ENCODE measurements around the gene CPEB2. TPM values are rescaled to one million over a fixed set of nuclear protein-coding genes. Genes with fewer than 3 reads are reported as not detected.

CPEB2 gene
- total and polyA plus RNA-seq, 2 of the 8 experiments (the other 6 are each of a cell fraction or from before 2014, with no cell fraction given), result 0.39 to 1.9 TPM

GRCh38 chr4:14994242-14994641 lies 8.0 kb upstream of the CPEB2 start:
- Histone ChIP-seq H2BK120ac (replicated peaks; ENCODE audit: low read depth, low read length) (no peak overlapping the region), H3K23ac (ENCODE audit: insufficient read length) (no peak overlapping the region), H3K4ac (replicated peaks; ENCODE audit: insufficient read length, low read depth, low read length) (no peak overlapping the region), H3K27ac (ENCODE audit: low read depth, low read length) (no peak overlapping the region), H2BK15ac (ENCODE audit: low read length) (0 out of 2 replicates have a peak overlapping the region, but pooled peaks have one; percentile 22), H2BK5ac (ENCODE audit: low read depth, low read length) (no peak overlapping the region), H2BK12ac (ENCODE audit: low read depth, low read length) (no peak overlapping the region), H3K27me3 (replicated peaks in 1 of 4; ENCODE audit: control insufficient read depth in 3 of 4, extremely low read depth in 1 of 4, insufficient read depth in 3 of 4, low read length in 3 of 4) (peaks cover 0 to 1% (median 0%) of the 10 kb centered on the region in 4 experiments; a peak in 1 of 7 replicates), H3K9me3 (ENCODE audit: insufficient read depth in 2 of 2, low read depth in 1 of 2, low read length in 1 of 2) (no peaks in the 10 kb centered on the region), H3K23me2 (ENCODE audit: low read depth, low read length) (no peaks in the 10 kb centered on the region), H3K56ac (replicated peaks; ENCODE audit: insufficient read length, low read depth, low read length) (no peak overlapping the region), H3K4me3 (ENCODE audit: extremely low read depth in 1 of 4, insufficient read depth in 2 of 4, low read depth in 3 of 4, low read length in 4 of 4) (no peak overlapping the region), H2BK20ac (ENCODE audit: low read length) (no peak overlapping the region), H3K79me2 (ENCODE audit: control insufficient read depth in 1 of 2, insufficient read depth in 2 of 2, low read length in 2 of 2) (no peaks in the 10 kb centered on the region), H3K9ac (replicated peaks in 1 of 4; ENCODE audit: extremely low read depth in 1 of 4, low read depth in 3 of 4, low read length in 3 of 4) (no peak overlapping the region), H2AFZ (ENCODE audit: low read length) (no peak overlapping the region), H3K18ac (ENCODE audit: extremely low read depth, low read length) (no peak overlapping the region), H4K8ac (ENCODE audit: extremely low read depth, insufficient read depth, low read length) (no peak overlapping the region), H4K5ac (ENCODE audit: insufficient read length, low read depth, low read length) (no peak overlapping the region), H3K4me2 (ENCODE audit: insufficient read depth in 1 of 2, low read depth in 2 of 2, low read length in 2 of 2) (no peak overlapping the region), H3K14ac (ENCODE audit: insufficient read length) (no peak overlapping the region), H3K36me3 (ENCODE audit: control insufficient read depth in 2 of 4, insufficient read depth in 4 of 4, low read length in 3 of 4) (no peaks in the 10 kb centered on the region), H2AK5ac (ENCODE audit: low read depth, low read length) (no peak overlapping the region), H4K91ac (replicated peaks; ENCODE audit: insufficient read length, low read length) (no peak overlapping the region), H3K4me1 (replicated peaks in 1 of 4; ENCODE audit: control insufficient read depth in 3 of 4, insufficient read depth in 4 of 4, low read length in 3 of 4) (no peaks in the 10 kb centered on the region), H4K20me1 (replicated peaks in 1 of 2; ENCODE audit: control insufficient read depth in 1 of 2, insufficient read depth in 2 of 2, low read length in 2 of 2) (no peaks in the 10 kb centered on the region), H3K79me1 (ENCODE audit: low read depth, low read length) (no peaks in the 10 kb centered on the region)
- DNase-seq (ENCODE audit: low read depth in 1 of 2, low spot score in 2 of 2) (no peak), FAIRE-seq (no peak)
- POLR2A ChIA-PET (ENCODE audit: partially characterized antibody), result no interaction called here
- 85% methylated on average over 3 of the region's 3 CpGs; no CpG with 5 or more reads in 1 of the 2 experiments for WGBS, 2 experiments (ENCODE audit: extremely low coverage in 1 of 2, insufficient coverage in 1 of 2, insufficient read length in 1 of 2, insufficient replicate concordance in 2 of 2, low coverage in 1 of 2, low lambda C conversion rate in 2 of 2, missing lambda C conversion rate in 1 of 2)
- CTCF ChIA-PET (ENCODE audit: partially characterized antibody), result no interaction called here
- TF ChIP-seq CBX8 (IDR thresholded peaks at IDR 0.05; ENCODE audit: borderline replicate concordance, low read depth, low read length) (no peak), GABPA (IDR thresholded peaks at IDR 0.05; ENCODE audit: borderline replicate concordance, insufficient read depth, low read length) (no peak), EZH2 (IDR thresholded peaks at IDR 0.05; ENCODE audit: low read depth, low read length, severe bottlenecking) (no peak), SIX5 (IDR thresholded peaks at IDR 0.05; ENCODE audit: low read depth, low read length) (no peak), CHD2 (IDR thresholded peaks at IDR 0.05; ENCODE audit: low read length) (no peak), NRF1 (IDR thresholded peaks at IDR 0.05; ENCODE audit: low read depth, low read length) (no peak), TEAD4 (IDR thresholded peaks at IDR 0.05; ENCODE audit: low read depth, low read length) (no peak), TBP (IDR thresholded peaks at IDR 0.05; ENCODE audit: low read depth, low read length) (no peak), TAF1 (IDR thresholded peaks at IDR 0.05; ENCODE audit: low read depth, low read length) (no peak), SP1 (IDR thresholded peaks at IDR 0.05; ENCODE audit: low read depth, low read length) (no peak), SP2 (IDR thresholded peaks at IDR 0.05; ENCODE audit: low read length) (no peak), MAX (IDR thresholded peaks at IDR 0.05) (no peak), JUND (IDR thresholded peaks at IDR 0.05; ENCODE audit: low read length) (no peak), EP300 (IDR thresholded peaks at IDR 0.05; ENCODE audit: borderline replicate concordance in 1 of 2, low read depth in 2 of 2, low read length in 2 of 2) (no peak), POLR2A (IDR thresholded peaks at IDR 0.05; ENCODE audit: control extremely low read depth in 1 of 2, low read depth in 2 of 2, low read length in 2 of 2) (no peak), SIRT6 (IDR thresholded peaks at IDR 0.05; ENCODE audit: low read length) (no peak)

Measured in H1 (cell line).